GM20000 (cell line): ENCODE results near the gene TOP3B.

Experiments
- DNase-seq: peaks from one replicate; pipeline ENCODE4 v3.0.0; 2012; ENCODE audit warnings: low spot score
- TF ChIP-seq, protein P1 (sequence below): IDR thresholded peaks from 2 replicates; pipeline ENCODE4 v1.5.1; 2012; ENCODE audit warnings: mild to moderate bottlenecking, control low read depth; ENCODE audit errors: extremely low read depth, missing control alignments

TOP3B gene

DNA sequence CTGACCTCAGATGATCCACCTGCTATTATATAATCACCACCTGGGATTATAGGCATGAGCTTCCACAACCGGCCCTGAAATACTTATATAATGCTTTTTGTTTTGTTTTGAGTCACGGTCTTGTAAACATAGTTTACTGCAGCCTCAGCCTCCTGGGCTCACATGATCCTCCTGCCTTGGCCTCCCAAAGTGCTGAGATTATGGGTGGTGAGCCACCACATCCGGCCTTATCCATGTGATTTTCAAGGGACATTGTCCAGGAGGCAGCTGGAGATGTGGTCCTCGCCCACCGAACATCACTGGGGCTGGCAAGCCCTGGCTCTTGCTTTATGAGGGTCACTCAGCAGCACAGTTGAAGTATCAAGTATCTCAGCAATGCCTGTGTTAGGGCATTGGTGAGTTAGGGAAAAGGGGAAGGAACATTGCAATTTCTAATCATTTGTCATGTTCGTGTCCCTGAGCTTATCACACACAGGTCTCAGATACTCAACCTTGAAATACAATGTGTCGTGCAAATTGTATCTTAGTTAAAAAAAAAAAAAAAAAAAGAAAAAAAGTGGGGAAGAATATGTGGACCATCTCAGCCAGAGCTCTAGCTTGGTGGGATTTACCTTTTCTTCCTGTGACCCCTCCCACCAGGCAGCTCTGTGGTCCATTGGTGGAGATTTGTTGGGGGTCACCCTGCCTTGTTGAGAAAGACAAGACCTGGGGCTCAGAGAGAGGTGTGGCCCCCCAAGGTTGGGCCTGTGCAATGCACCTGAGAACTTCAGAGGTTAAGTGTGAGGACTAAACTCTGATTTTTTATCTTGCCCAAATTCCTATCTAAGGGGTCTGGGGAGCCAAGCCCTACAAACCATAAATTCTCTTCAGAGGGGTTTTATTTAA lies 74.7 kb downstream of the TOP3B start:
- no peak for DNase-seq
- TF ChIP-seq, protein P1, sequence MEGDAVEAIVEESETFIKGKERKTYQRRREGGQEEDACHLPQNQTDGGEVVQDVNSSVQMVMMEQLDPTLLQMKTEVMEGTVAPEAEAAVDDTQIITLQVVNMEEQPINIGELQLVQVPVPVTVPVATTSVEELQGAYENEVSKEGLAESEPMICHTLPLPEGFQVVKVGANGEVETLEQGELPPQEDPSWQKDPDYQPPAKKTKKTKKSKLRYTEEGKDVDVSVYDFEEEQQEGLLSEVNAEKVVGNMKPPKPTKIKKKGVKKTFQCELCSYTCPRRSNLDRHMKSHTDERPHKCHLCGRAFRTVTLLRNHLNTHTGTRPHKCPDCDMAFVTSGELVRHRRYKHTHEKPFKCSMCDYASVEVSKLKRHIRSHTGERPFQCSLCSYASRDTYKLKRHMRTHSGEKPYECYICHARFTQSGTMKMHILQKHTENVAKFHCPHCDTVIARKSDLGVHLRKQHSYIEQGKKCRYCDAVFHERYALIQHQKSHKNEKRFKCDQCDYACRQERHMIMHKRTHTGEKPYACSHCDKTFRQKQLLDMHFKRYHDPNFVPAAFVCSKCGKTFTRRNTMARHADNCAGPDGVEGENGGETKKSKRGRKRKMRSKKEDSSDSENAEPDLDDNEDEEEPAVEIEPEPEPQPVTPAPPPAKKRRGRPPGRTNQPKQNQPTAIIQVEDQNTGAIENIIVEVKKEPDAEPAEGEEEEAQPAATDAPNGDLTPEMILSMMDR, result no peak
